ENCODE data around the gene ERCC1.

The ERCC1 gene

GRCh38 chr19:45362291-45362690 is 61.4 kb downstream of the ERCC1 start:
- DNase-seq, result no peak

- DNase-seq, result no peak
Observed at GRCh38 chr19:45361608-45362007, 62.1 kb downstream of the ERCC1 start.

GRCh38 chr19:45358213-45358792 is 65.4 kb downstream of the ERCC1 start:
- no peak for DNase-seq

- no peak for DNase-seq
Observed at GRCh38 chr19:45357445-45357783, 66.3 kb downstream of the ERCC1 start.

Data from right forelimb (tissue), 1 donor.